PC-3 (cell line): ENCODE data around the gene MAEA. TPM values are rescaled to one million over a fixed set of nuclear protein-coding genes. Genes with fewer than 3 reads are reported as not detected.

Experiments
- ATAC-seq: fragments of 200-7000 bp; cut with Tn5 transposase; 2 replicates; pipeline ENCODE4 v1.9.1; 2020; ENCODE audit warnings: mild to moderate bottlenecking, moderate library complexity
- BruUV-seq: library from RNA; stranded (reverse); fragments of 400-500 nt; replicated peaks from 2 replicates; lab custom pipeline; 2021; lab: Mats Ljungman, UMichigan
- CTCF ChIA-PET: fragments of 300-600 bp; sonication (Branson Sonifier 250); formaldehyde crosslinking; loops from one replicate; lab custom pipeline; 2022; ENCODE audit warnings: antibody characterized with exemption; lab: Charles Lee
- POLR2A ChIA-PET: fragments of 300-600 bp; sonication (Branson Sonifier 250); formaldehyde crosslinking; loops from one replicate; lab custom pipeline; 2022; ENCODE audit warnings: antibody characterized with exemption; ENCODE audit not compliant: unreplicated experiment; lab: Charles Lee
- DNase-seq: peaks from one replicate; pipeline ENCODE4 v3.0.0-alpha.2; 2015
- H2AFZ ChIP-seq: fragments of 300-600 bp; sonication (generic); 2 replicates; pipeline ENCODE4 v1.6.0; 2016; ENCODE audit warnings: antibody characterized with exemption, low read length
- H3F3A ChIP-seq: fragments of 300-600 bp; sonication (generic); one replicate; pipeline ENCODE4 v1.6.0; 2017; ENCODE audit warnings: antibody characterized with exemption, low read length, control low read depth, mild to moderate bottlenecking; ENCODE audit not compliant: unreplicated experiment
- H3K27ac ChIP-seq: fragments of 300-600 bp; sonication (generic); 2 replicates; pipeline ENCODE4 v1.5.1; 2016; ENCODE audit warnings: mild to moderate bottlenecking, low read length
- H3K27me3 ChIP-seq: fragments of 300-600 bp; sonication (generic); 2 replicates; pipeline ENCODE4 v1.6.1; 2016; ENCODE audit warnings: low read length, mixed read lengths
- H3K36me3 ChIP-seq: fragments of 300-600 bp; sonication (generic); 2 replicates; pipeline ENCODE4 v1.6.1; 2016; ENCODE audit warnings: low read depth, mixed run types, low read length, mixed read lengths
- H3K4me1 ChIP-seq: fragments of 300-600 bp; sonication (generic); 2 replicates; pipeline ENCODE4 v1.5.1; 2016; ENCODE audit warnings: low read length; ENCODE audit not compliant: insufficient read depth
- H3K4me2 ChIP-seq: fragments of 300-600 bp; sonication (generic); 2 replicates; pipeline ENCODE4 v1.6.0; 2016; ENCODE audit warnings: low read length
- H3K4me3 ChIP-seq: fragments of 300-600 bp; sonication (generic); 2 replicates; pipeline ENCODE4 v1.5.1; 2016; ENCODE audit warnings: mild to moderate bottlenecking, low read length, mixed read lengths
- H3K79me2 ChIP-seq: fragments of 300-600 bp; sonication (generic); 2 replicates; pipeline ENCODE4 v1.6.1; 2017; ENCODE audit warnings: low read length, mixed read lengths
- H3K9ac ChIP-seq: fragments of 300-600 bp; sonication (generic); 2 replicates; pipeline ENCODE4 v1.6.0; 2016; ENCODE audit warnings: mild to moderate bottlenecking, low read length
- H3K9me2 ChIP-seq: fragments of 300-600 bp; sonication (generic); replicated peaks from 2 replicates; pipeline ENCODE4 v1.6.1; 2016; ENCODE audit warnings: mixed run types, low read length, mixed read lengths
- H3K9me3 ChIP-seq: fragments of 300-600 bp; sonication (generic); 2 replicates; pipeline ENCODE4 v1.6.1; 2016; ENCODE audit warnings: low read length, mixed read lengths
- H4K20me1 ChIP-seq: fragments of 300-600 bp; sonication (generic); 2 replicates; pipeline ENCODE4 v1.6.1; 2016; ENCODE audit warnings: low read length, mixed read lengths
- EZH2 ChIP-seq: fragments of 300-600 bp; sonication (generic); IDR thresholded peaks from one replicate; pipeline ENCODE4 v1.6.1; 2017; ENCODE audit warnings: antibody characterized with exemption, mild to moderate bottlenecking, low read length; ENCODE audit not compliant: unreplicated experiment
- EZH2phosphoT487 ChIP-seq: fragments of 300-600 bp; sonication (generic); IDR thresholded peaks from 2 replicates; pipeline ENCODE4 v1.6.1; 2018; ENCODE audit warnings: mild to moderate bottlenecking, antibody characterized with exemption, low read length, borderline replicate concordance
- intact Hi-C: fragments of 100-400 bp; cut with micrococcal nuclease; formaldehyde crosslinking; loops from 2 replicates; pipeline ENCODE4 v1.9.0; 2023
- total RNA-seq: library from RNA; depleted of rRNA; stranded (reverse); fragments of >200 nt; gene quantifications from 2 replicates; pipeline ENCODE4 v1.2.3, GENCODE V29; 2014
- TF ChIP-seq, protein P1 (sequence below): fragments of 300-600 bp; sonication (generic); conservative IDR thresholded peaks from 2 replicates; pipeline ENCODE4 v1.5.1; 2017; ENCODE audit warnings: antibody characterized with exemption, low read depth, mild to moderate bottlenecking, low read length

The MAEA gene
- total RNA-seq, 1 experiment from 2014 or later = 48.1 TPM

DNA sequence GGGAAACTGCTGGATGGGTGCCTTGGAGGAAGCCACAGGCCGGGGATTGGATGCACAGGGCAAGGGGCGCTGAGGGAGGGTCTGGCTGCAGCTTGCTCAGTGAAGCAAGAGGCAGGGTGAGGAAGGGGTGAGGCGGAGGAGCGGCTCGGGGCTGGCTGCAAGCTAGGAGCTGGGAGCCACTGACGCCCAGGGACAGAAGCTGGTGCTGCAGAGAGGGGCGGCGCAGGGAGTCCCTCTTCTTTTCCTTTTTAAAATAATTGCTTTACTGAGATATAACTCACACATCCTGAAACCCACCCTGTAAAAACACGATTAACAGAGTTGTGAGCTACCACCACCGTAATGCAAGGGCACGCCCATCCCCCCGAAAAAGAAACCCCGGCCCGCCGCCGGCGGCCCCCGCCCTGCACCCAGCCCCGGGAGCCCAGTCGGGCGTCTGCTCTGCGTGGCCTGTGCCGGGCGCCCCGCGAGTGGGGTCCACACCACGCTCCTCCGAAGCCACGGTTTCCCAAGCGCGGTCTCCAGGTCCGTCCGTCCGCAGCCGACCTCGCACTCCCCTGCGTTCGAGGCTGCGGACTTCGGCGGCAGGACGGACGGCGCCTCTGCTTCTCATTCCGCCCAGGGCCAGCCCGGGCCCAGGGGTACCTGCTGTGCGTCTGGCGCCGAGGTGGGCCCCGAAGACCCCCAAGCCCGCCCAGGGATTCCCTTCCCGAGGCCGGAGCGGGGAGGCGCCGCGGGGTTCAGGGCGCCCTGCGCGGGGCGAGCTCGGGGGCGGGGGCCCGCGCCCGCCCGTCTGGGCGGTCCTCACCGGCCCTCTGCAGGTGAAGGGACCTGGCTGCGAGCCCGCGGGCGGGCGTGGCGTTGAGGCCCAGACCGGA is 56.5 kb downstream of the MAEA start:
- H3K4me3 ChIP-seq = peak overlapping the region; percentile 73
- ChIA-PET CTCF (interaction anchor here (0.5 kb wide), 1 partner anchor 86 kb away, joined by 5 read pairs; no protein-coding TSS in a partner anchor), POLR2A (interaction anchor here (0.6 kb wide), 3 partner anchors 55 to 293 kb away, joined by 3 to 9 read pairs (median 5); no protein-coding TSS in a partner anchor)
- BruUV-seq = no TSS peak
- H4K20me1 ChIP-seq = no peaks in the 10 kb centered on the region
- H3K79me2 ChIP-seq = peaks cover 34% of the 10 kb centered on the region
- ATAC-seq = peak; percentile 17
- peaks cover 35% of the 10 kb centered on the region for H3K4me1 ChIP-seq
- peak overlapping the region; percentile 89 for H3K9ac ChIP-seq
- intact Hi-C loops = loop anchor here (5.0 kb wide), 1 partner anchor 59 kb away; the partner anchor contains the start of gene MAEA
- peak overlapping the region; percentile 62 for H3K27ac ChIP-seq
- peak overlapping the region; percentile 83 for H2AFZ ChIP-seq
- peak overlapping the region; percentile 96 for H3K4me2 ChIP-seq
- H3K9me3 ChIP-seq = no peaks in the 10 kb centered on the region
- no peaks in the 10 kb centered on the region for H3F3A ChIP-seq
- H3K36me3 ChIP-seq = no peaks in the 10 kb centered on the region
- TF ChIP-seq EZH2 = no peak
- no peak for TF ChIP-seq EZH2phosphoT487
- TF ChIP-seq, protein P1, sequence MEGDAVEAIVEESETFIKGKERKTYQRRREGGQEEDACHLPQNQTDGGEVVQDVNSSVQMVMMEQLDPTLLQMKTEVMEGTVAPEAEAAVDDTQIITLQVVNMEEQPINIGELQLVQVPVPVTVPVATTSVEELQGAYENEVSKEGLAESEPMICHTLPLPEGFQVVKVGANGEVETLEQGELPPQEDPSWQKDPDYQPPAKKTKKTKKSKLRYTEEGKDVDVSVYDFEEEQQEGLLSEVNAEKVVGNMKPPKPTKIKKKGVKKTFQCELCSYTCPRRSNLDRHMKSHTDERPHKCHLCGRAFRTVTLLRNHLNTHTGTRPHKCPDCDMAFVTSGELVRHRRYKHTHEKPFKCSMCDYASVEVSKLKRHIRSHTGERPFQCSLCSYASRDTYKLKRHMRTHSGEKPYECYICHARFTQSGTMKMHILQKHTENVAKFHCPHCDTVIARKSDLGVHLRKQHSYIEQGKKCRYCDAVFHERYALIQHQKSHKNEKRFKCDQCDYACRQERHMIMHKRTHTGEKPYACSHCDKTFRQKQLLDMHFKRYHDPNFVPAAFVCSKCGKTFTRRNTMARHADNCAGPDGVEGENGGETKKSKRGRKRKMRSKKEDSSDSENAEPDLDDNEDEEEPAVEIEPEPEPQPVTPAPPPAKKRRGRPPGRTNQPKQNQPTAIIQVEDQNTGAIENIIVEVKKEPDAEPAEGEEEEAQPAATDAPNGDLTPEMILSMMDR = peak; percentile 37; the same call in 1 of the 2 replicates
- DNase-seq = peak; percentile 33
- no peaks in the 10 kb centered on the region for H3K9me2 ChIP-seq
- H3K27me3 ChIP-seq = no peaks in the 10 kb centered on the region

DNA sequence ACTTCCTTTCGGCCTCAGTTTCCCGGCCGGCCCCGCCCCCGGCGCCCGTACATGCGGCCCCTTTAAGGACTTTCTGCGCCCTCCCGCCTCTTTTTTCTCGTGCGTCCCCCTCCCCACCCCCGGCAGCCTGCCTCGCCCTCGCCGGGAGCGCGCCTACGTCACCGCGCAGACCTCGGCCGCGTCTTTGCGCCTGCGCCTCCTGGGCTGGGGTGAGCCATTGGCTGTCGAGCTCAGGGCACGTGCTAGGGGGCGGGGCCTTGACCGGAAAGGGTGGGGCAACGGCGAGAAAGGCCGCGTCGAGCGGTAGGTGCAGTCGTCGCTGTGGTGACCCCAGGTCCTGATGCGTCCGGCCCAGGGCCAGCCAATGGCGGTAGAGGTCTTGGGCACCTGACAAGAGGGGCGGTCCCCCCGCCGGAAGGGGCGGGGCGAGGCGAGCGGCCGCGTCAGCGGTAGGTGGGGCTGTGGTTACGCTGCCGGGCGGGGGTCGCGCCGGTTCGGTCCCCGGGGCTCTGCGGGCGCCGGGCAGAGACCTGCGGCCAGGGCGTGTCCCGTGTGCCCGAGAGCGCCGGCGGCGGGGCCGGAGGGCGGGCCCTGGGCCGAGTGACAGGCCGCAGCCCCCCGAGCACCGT is 57.2 kb downstream of the MAEA start, which contains the start of gene UVSSA:
Gene UVSSA (plus strand): TSS at position 428 of the 629 bp plus-strand sequence. CDS start 884 bp downstream, outside the sequence.
- Histone ChIP-seq H4K20me1 (no peaks in the 10 kb centered on the region), H3K4me3 (peak within 1 kb of the TSS; percentile 73), H3K9ac (peak within 1 kb of the TSS; percentile 89), H3F3A (no peaks in the 10 kb centered on the region), H3K27me3 (no peaks in the 10 kb centered on the region), H3K4me1 (peaks cover 35% of the 10 kb centered on the region), H3K27ac (peak within 1 kb of the TSS; percentile 80), H3K4me2 (peak within 1 kb of the TSS; percentile 96), H3K79me2 (peaks cover 34% of the 10 kb centered on the region), H2AFZ (peak within 1 kb of the TSS; percentile 83), H3K9me3 (no peaks in the 10 kb centered on the region), H3K9me2 (no peaks in the 10 kb centered on the region), H3K36me3 (no peaks in the 10 kb centered on the region)
- no TSS peak for BruUV-seq
- POLR2A ChIA-PET = interaction anchor here (0.6 to 0.7 kb wide), 4 partner anchors 56 to 294 kb away, joined by 3 to 9 read pairs (median 4); partner anchors contain the start of gene CTBP1
- DNase-seq (peak; percentile 96), ATAC-seq (peak; percentile 79)
- CTCF ChIA-PET = no interaction called here
- TF ChIP-seq EZH2 (no peak), EZH2phosphoT487 (no peak)
- TF ChIP-seq, protein P1 = no peak
- intact Hi-C loops = loop anchor here (5.0 kb wide), 1 partner anchor 60 kb away; the partner anchor contains the start of gene MAEA
